GM12878 (cell line): ENCODE data around the gene SARDH. TPM values are rescaled to one million over a fixed set of nuclear protein-coding genes. Genes with fewer than 3 reads are reported as not detected.

Experiments
- ATAC-seq: fragments of 200-7000 bp; cut with Tn5 transposase; 3 replicates; pipeline ENCODE4 v1.9.1; 2020; ENCODE audit warnings: mild to moderate bottlenecking, moderate library complexity
- BruUV-seq: library from RNA; stranded (reverse); fragments of 400-500 nt; replicated peaks from 2 replicates; lab custom pipeline; 2021; lab: Mats Ljungman, UMichigan
- CTCF ChIA-PET: fragments of 300-600 bp; sonication (Branson Sonifier 250); formaldehyde crosslinking; extraction: SDS; loops from one replicate; lab custom pipeline; 2021; ENCODE audit warnings: inconsistent platforms; lab: Yijun Ruan, JAX
- POLR2A ChIA-PET: fragments of 350-600 bp; formaldehyde crosslinking; extraction: SDS; loops from one replicate; lab custom pipeline; 2021; ENCODE audit warnings: inconsistent platforms; lab: Charles Lee
- RAD21 ChIA-PET: fragments of 300-600 bp; sonication (Branson Sonifier 250); formaldehyde crosslinking; loops from one replicate; lab custom pipeline; 2023; ENCODE audit warnings: antibody characterized with exemption; ENCODE audit not compliant: unreplicated experiment; lab: Charles Lee
- SMC1A ChIA-PET: fragments of 300-600 bp; sonication (Branson Sonifier 250); formaldehyde crosslinking; loops from one replicate; lab custom pipeline; 2023; ENCODE audit not compliant: unreplicated experiment, uncharacterized antibody; lab: Charles Lee
- DNase-seq: peaks from one replicate; pipeline ENCODE4 v3.0.0-alpha.2; 2011; ENCODE audit warnings: low read depth, low spot score
- FAIRE-seq: peaks from 3 replicates; lab custom pipeline; 2011; peaks lifted over from hg19 to GRCh38; lab: Jason Lieb, UNC
- H2AFZ ChIP-seq: 2 replicates; pipeline ENCODE4 v1.6.0; 2011; ENCODE audit warnings: low read depth, low read length, control low read depth; ENCODE audit not compliant: control insufficient read depth
- H3K27ac ChIP-seq: 2 replicates; pipeline ENCODE4 v1.5.1; 2011; ENCODE audit warnings: control low read depth; ENCODE audit not compliant: control insufficient read depth, insufficient read depth
- H3K27me3 ChIP-seq, 2 experiments: replicated peaks in 1 of 2; 2 replicates each; pipeline versions ENCODE4 v1.6.0 to v1.6.1; 2011; ENCODE audit warnings: low read length in 1 of 2; ENCODE audit not compliant: control insufficient read depth in 2 of 2, insufficient read depth in 2 of 2
- H3K36me3 ChIP-seq, 2 experiments: 2 replicates each; pipeline ENCODE4 v1.5.1; 2011; ENCODE audit warnings: low read length in 1 of 2; ENCODE audit not compliant: control insufficient read depth in 2 of 2, insufficient read depth in 2 of 2
- H3K4me1 ChIP-seq: 2 replicates; pipeline ENCODE4 v1.6.1; 2011; ENCODE audit warnings: mild to moderate bottlenecking, low read length, moderate library complexity, mixed read lengths; ENCODE audit not compliant: control insufficient read depth, insufficient read depth
- H3K4me2 ChIP-seq: 2 replicates; pipeline ENCODE4 v1.6.0; 2011; ENCODE audit warnings: control low read depth; ENCODE audit not compliant: control insufficient read depth, insufficient read depth
- H3K4me3 ChIP-seq: fragments of 200-600 bp; sonication (generic); 2 replicates; pipeline ENCODE4 v1.5.1; 2016
- H3K79me2 ChIP-seq: 2 replicates; pipeline ENCODE4 v1.6.0; 2011; ENCODE audit warnings: low read length; ENCODE audit not compliant: control insufficient read depth, insufficient read depth
- H3K9ac ChIP-seq: 2 replicates; pipeline ENCODE4 v1.8.0; 2011; ENCODE audit warnings: low read length, control low read depth, mixed read lengths; ENCODE audit not compliant: control insufficient read depth, insufficient read depth
- H3K9me3 ChIP-seq: replicated peaks from 3 replicates; pipeline ENCODE4 v1.5.1; 2011; ENCODE audit warnings: mild to moderate bottlenecking, low read length; ENCODE audit not compliant: control insufficient read depth, insufficient read depth
- H4K20me1 ChIP-seq: 2 replicates; pipeline ENCODE4 v1.6.0; 2011; ENCODE audit not compliant: control insufficient read depth, insufficient read depth
- CREM ChIP-seq: IDR thresholded peaks from 2 replicates; pipeline ENCODE4 v1.6.1; 2014; ENCODE audit warnings: antibody characterized with exemption, low read depth
- SRF ChIP-seq, 2 experiments: IDR thresholded peaks; 2 replicates each; pipeline ENCODE4 v1.6.1; 2011; ENCODE audit warnings: low read depth in 2 of 2, low read length in 2 of 2, mild to moderate bottlenecking in 1 of 2, moderate library complexity in 1 of 2
- WGBS: methylation state at CpG from one replicate; pipeline ENCODE4 v1.1.6; 2016; ENCODE audit warnings: low lambda C conversion rate; ENCODE audit not compliant: insufficient replicate concordance, insufficient coverage; ENCODE audit errors: missing lambda C conversion rate; 5-methylcytosine and 5-hydroxymethylcytosine counted together
- in situ Hi-C: fragments of 300-500 bp; cut with MboI; formaldehyde crosslinking; loops from 9 replicates; pipeline ENCODE4 v1.14.3; 2018; ENCODE audit warnings: mixed read lengths
- intact Hi-C: fragments of 100-400 bp; cut with micrococcal nuclease; formaldehyde crosslinking; loops from one replicate; pipeline ENCODE4 v1.14.2; 2022; ENCODE audit not compliant: unreplicated experiment
- polyA plus RNA-seq, 11 experiments: library from polyadenylated mRNA; depleted of rRNA in 4 of 11; unstranded in 6 of 11; stranded (reverse) in 5 of 11; fragments of >200 nt; fragmentation: Nextera tagmentation in 4 of 11; fragmentation: Illumina TruSeq in 1 of 11; extraction: Ambion mirVana in 4 of 11; extraction: Trizol in 1 of 11; gene quantifications; 1 replicate in 1 of 11; 2 replicates in 10 of 11; pipeline versions ENCODE4 v1.2.1 to v1.2.3, GENCODE V29; 2011 to 2016; ENCODE audit warnings: inconsistent platforms in 2 of 11, missing spikeins in 2 of 11, low read depth in 1 of 11
- total RNA-seq, 4 experiments: library from RNA; depleted of rRNA in 3 of 4; stranded (reverse); fragments of >200 nt in 3 of 4; fragmentation: Illumina TruSeq in 1 of 4; extraction: Trizol in 1 of 4; gene quantifications; 2 replicates each; pipeline versions ENCODE4 v1.2.1 to v1.2.3, GENCODE V29; 2013 to 2021
- TF ChIP-seq, protein P1 (sequence below): fragments of 150-350 bp; IDR thresholded peaks from 2 replicates; pipeline ENCODE4 v1.6.1; 2016; ENCODE audit warnings: low read depth, low read length

The SARDH gene
- total and polyA plus RNA-seq, 10 of the 15 experiments (the other 5 are each of a cell fraction or from before 2014, with no cell fraction given) = 0.03 to 0.15 (median 0.10) TPM; not detected in 6

DNA sequence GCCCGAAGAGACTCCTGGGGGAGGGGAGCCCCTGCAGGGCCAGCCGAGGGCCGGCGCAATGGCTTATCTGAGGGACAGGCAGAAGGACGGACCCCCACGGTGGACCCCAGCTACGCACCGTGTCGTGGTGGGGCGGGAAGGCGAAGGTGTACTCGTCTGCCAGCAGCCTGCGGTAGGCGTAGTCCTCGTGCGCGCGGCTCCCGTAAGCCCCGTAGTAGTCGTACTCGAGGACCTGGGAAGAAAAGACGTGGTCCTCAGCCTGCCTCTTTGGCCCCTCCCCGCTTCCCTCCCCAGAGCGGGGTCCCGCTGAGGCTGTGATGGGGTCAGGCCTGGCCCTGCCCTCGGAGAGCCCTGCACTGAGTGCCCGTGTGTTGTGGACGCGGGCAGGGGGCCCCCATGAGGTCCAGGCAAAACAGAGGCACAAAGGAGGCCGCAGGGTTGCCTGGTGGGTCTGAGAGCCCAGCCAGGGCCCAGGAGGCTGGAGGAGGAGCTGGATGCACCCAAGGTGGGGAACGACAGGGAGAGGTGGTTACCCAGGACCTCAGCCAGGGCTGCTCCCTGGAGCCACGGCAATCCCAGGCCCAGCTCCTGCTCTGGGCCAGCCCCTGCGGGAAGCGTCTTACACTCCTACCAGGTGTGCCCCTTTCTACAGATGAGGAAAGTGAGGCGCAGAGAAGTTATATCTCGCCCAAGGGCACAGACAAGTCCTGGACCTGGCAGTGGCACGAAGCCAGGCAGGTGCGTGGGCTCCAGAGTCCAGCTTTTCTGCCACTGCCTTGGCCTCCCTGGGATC is 35.2 kb downstream of the SARDH start:
- H3K4me2 ChIP-seq = no peak overlapping the region
- BruUV-seq = no TSS peak
- RAD21 ChIA-PET = no interaction called here
- no peaks in the 10 kb centered on the region for H3K9me3 ChIP-seq
- H3K4me3 ChIP-seq = no peak overlapping the region
- intact Hi-C loops = no loop called here
- TF ChIP-seq CREM (no peak), SRF (IDR thresholded peaks at IDR 0.05; ENCODE audit: low read depth in 2 of 2, low read length in 2 of 2) (no peak)
- TF ChIP-seq, protein P1, sequence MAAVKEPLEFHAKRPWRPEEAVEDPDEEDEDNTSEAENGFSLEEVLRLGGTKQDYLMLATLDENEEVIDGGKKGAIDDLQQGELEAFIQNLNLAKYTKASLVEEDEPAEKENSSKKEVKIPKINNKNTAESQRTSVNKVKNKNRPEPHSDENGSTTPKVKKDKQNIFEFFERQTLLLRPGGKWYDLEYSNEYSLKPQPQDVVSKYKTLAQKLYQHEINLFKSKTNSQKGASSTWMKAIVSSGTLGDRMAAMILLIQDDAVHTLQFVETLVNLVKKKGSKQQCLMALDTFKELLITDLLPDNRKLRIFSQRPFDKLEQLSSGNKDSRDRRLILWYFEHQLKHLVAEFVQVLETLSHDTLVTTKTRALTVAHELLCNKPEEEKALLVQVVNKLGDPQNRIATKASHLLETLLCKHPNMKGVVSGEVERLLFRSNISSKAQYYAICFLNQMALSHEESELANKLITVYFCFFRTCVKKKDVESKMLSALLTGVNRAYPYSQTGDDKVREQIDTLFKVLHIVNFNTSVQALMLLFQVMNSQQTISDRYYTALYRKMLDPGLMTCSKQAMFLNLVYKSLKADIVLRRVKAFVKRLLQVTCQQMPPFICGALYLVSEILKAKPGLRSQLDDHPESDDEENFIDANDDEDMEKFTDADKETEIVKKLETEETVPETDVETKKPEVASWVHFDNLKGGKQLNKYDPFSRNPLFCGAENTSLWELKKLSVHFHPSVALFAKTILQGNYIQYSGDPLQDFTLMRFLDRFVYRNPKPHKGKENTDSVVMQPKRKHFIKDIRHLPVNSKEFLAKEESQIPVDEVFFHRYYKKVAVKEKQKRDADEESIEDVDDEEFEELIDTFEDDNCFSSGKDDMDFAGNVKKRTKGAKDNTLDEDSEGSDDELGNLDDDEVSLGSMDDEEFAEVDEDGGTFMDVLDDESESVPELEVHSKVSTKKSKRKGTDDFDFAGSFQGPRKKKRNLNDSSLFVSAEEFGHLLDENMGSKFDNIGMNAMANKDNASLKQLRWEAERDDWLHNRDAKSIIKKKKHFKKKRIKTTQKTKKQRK = no peak
- TF ChIP-seq, all 136 proteins: peak for 0
- DNase-seq (no peak), FAIRE-seq (no peak), ATAC-seq (no peak)
- Histone ChIP-seq H2AFZ (no peak overlapping the region), H3K9ac (no peak overlapping the region), H3K36me3 (no peaks in the 10 kb centered on the region), H4K20me1 (no peaks in the 10 kb centered on the region), H3K27ac (no peak overlapping the region), H3K27me3 (peaks cover 10 to 24% of the 10 kb centered on the region in 2 experiments), H3K4me1 (no peaks in the 10 kb centered on the region), H3K79me2 (no peaks in the 10 kb centered on the region)
- SMC1A ChIA-PET = no interaction called here
- POLR2A ChIA-PET = no interaction called here
- WGBS = 41% methylated on average over 38 of the region's 39 CpGs
- CTCF ChIA-PET = no interaction called here
- in situ Hi-C loops = no loop called here
